NCI-H748 (cell line): ENCODE measurements around the gene TPSB2.

ENCODE experiments used
- DNase-seq: peaks from one replicate; lab custom pipeline; 2025; ENCODE audit not compliant: unreplicated experiment; lab: John Stamatoyannopoulos, UW

The TPSB2 gene

GRCh38 chr16:1221628-1222552 is 8.1 kb downstream of the TPSB2 start:
- DNase-seq = no peak

GRCh38 chr16:1220841-1221627 is 8.9 kb downstream of the TPSB2 start:
- no peak for DNase-seq

- no peak for DNase-seq
Measured at GRCh38 chr16:1220098-1220728, 9.8 kb downstream of the TPSB2 start.

DNA sequence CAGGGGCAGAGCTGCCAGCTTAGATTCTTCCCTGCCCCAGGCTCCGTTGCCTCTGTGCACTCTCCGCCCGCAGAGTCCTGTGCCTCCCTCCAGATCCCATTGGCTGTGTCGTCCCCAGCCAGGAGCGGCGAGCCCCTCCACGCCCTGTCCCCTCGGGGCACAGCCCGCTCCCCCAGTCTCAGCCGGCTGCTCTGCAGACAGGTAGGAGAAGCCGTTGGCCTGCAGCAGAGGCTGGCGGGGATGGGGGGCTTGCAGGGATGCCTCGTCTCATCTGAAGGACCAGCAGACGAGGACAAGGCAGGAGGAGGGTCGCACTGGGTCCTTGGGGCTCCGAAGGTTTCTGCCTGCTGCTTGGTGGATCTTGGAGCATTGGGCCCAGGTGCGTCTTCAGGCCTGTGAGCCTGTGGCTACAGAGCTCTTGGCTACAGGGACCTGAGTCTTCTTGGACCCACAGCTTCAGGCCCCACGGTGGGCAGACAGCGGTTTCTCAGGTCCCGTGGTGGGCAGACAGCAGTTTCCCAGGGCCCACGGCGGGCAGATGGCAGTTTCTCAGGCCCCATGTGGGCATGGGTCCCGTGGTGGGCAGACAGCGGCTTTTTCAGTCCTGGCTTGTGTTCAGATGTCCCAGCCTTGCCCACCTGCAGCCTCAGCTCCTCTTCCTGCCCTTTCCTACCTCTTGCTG is 10.9 kb downstream of the TPSB2 start:
- no peak for DNase-seq

- DNase-seq = no peak
Measured at GRCh38 chr16:1218061-1218929, 11.7 kb downstream of the TPSB2 start.

GRCh38 chr16:1217526-1217925 is 12.5 kb downstream of the TPSB2 start:
- DNase-seq = no peak

DNA sequence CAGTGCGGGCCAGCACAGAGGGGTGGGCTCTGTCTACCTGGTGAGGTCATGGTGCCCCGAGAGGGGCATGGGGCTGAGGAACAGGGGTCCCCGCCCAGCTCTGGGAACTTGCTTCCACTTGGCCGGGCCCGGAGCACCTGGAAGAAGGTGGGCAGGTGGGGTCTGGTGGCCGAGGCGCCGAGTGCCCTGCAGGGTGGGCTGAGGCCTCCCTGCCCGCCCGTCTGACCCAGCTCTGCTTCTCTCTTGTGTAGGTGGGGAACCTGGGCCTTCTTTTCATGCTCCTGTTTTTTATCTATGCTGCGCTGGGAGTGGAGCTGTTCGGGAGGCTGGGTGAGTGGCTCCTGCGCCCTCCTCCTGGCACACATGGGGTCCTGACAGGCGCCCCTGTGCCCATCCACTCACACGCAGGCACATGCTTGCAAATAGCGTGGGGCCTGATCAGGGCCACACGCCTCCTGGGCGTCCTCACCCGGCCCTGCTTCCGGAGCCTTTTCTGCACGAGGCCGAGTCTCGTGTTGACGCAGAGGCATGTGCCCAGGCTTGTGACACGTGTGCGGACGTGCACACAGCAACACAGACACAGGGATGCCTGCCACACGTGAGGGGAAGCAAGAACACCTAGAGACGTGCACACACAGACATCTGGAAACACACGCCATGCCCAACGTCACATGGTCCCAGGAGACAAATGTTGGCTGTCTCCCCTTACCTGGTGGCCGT is 13.1 kb downstream of the TPSB2 start:
- no peak for DNase-seq

- DNase-seq = no peak
Measured at GRCh38 chr16:1216296-1216619, 13.7 kb downstream of the TPSB2 start.

GRCh38 chr16:1215574-1216295 is 14.2 kb downstream of the TPSB2 start:
- DNase-seq = no peak

DNA sequence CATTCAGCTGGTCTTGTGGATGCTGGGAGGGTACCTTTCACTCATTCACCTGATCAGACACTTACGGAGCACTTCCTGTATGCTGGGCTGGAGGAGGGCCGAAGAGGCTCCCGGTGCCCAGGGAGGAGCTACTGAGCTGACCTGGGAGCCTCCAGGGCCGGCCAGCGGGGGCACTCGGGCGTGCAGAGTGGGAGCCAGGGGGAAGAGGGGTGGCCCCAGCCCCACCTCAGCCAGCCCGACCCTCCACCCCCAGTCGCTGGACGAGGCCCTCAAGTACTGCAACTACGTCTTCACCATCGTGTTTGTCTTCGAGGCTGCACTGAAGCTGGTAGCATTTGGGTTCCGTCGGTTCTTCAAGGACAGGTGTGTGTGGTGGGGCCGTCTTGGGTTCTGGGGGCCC is 15.3 kb downstream of the TPSB2 start:
- DNase-seq = no peak

DNA sequence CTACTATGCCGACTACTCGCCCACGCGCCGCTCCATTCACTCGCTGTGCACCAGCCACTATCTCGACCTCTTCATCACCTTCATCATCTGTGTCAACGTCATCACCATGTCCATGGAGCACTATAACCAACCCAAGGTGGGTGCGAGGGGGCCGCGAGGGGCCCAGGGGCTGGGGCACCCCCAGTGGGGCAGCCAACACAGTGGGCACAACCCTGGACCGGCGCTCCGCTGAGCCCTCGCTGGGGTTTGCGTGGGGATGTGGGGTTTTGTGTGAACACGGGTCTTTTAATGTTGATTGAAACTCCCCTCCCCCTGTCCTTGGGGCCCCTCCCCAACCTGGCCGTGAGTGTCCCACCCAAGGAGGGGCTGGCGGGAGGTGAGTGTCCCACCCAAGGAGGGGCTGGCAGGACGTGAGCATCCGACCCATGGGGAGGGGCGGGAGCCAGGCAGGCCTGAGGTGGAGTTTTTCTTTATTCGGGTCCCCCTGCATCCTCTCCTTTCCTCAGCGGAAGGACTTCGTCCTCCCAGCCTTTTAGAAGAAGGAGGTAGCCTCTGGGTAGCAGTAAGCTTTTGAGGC is 16.1 kb downstream of the TPSB2 start:
- DNase-seq = no peak

- no peak for DNase-seq
Measured at GRCh38 chr16:1213231-1213630, 16.8 kb downstream of the TPSB2 start.

GRCh38 chr16:1212616-1213194 is 17.3 kb downstream of the TPSB2 start:
- DNase-seq = no peak

DNA sequence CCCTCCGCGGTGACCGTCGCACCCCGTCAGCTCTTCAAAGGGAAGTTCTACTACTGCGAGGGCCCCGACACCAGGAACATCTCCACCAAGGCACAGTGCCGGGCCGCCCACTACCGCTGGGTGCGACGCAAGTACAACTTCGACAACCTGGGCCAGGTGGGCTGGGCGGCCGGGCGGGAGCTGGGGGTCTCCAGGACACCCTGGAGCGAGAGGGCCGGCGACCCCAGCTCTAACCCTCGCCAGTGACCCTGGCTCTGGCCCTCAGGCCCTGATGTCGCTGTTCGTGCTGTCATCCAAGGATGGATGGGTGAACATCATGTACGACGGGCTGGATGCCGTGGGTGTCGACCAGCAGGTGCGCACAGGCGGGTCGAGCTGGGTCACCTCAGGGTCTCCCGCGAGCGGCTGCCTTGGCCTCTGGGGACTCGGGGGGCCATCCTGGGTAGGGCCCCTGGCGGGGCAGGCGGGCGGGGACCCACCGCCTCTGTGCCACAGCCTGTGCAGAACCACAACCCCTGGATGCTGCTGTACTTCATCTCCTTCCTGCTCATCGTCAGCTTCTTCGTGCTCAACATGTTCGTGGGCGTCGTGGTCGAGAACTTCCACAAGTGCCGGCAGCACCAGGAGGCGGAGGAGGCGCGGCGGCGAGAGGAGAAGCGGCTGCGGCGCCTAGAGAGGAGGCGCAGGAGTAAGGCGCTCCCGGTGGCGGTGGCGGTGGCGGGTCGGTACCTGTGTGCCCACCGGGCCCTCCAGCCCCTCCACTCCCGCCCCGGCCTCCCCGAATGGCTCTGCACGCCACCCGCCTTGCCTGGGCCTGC is 18.3 kb downstream of the TPSB2 start:
- DNase-seq = no peak

GRCh38 chr16:1210461-1210860 is 19.5 kb downstream of the TPSB2 start:
- no peak for DNase-seq

- DNase-seq = no peak
Measured at GRCh38 chr16:1209081-1209480, 20.9 kb downstream of the TPSB2 start.

GRCh38 chr16:1208239-1208830 is 21.6 kb downstream of the TPSB2 start:
- DNase-seq = no peak
